SU-DHL-6 (cell line): ENCODE measurements around the gene MOB3B.

Source experiments
- H2AFZ ChIP-seq: fragments of 200-600 bp; sonication (generic); 2 replicates; pipeline ENCODE4 v1.6.1; 2014; ENCODE audit warnings: low read depth, mild to moderate bottlenecking, moderate library complexity, mixed read lengths, antibody characterized with exemption, low read length; ENCODE audit not compliant: severe bottlenecking
- H3F3A ChIP-seq: fragments of 200-600 bp; shearing (Covaris generic); 2 replicates; pipeline ENCODE4 v1.6.0; 2016; ENCODE audit warnings: antibody characterized with exemption, mild to moderate bottlenecking; ENCODE audit not compliant: insufficient read depth
- H3K27ac ChIP-seq: fragments of 200-600 bp; sonication (generic); 2 replicates; pipeline ENCODE4 v1.5.1; 2016; ENCODE audit warnings: low read depth, mild to moderate bottlenecking, low read length, moderate library complexity, mixed read lengths
- H3K27me3 ChIP-seq: fragments of 200-600 bp; sonication (generic), shearing (Covaris generic); 2 replicates; pipeline ENCODE4 v1.6.0; 2014; ENCODE audit warnings: mild to moderate bottlenecking, low read length
- H3K36me3 ChIP-seq: fragments of 200-600 bp; sonication (generic); 2 replicates; pipeline ENCODE4 v1.6.1; 2014; ENCODE audit warnings: mild to moderate bottlenecking, low read length, mixed read lengths
- H3K4me2 ChIP-seq: fragments of 300-600, 200-600 bp; shearing (Covaris generic), sonication (generic); 2 replicates; pipeline ENCODE4 v1.6.0; 2014; ENCODE audit warnings: low read length, low read depth, mild to moderate bottlenecking; ENCODE audit not compliant: poor library complexity, severe bottlenecking
- H3K4me3 ChIP-seq: fragments of 200-600 bp; sonication (generic); 2 replicates; pipeline ENCODE4 v1.5.1; 2014; ENCODE audit warnings: antibody characterized with exemption, low read length, mild to moderate bottlenecking, mixed read lengths; ENCODE audit not compliant: insufficient read depth, poor library complexity, severe bottlenecking
- H3K79me2 ChIP-seq: fragments of 200-600 bp; sonication (generic); 2 replicates; pipeline ENCODE4 v1.6.1; 2014; ENCODE audit warnings: mild to moderate bottlenecking, low read length, moderate library complexity; ENCODE audit not compliant: insufficient read depth
- H3K9ac ChIP-seq: fragments of 200-600 bp; sonication (generic); 2 replicates; pipeline ENCODE4 v1.7.0; 2014; ENCODE audit warnings: mild to moderate bottlenecking, low read length
- H3K9me2 ChIP-seq: fragments of 200-600 bp; sonication (generic); replicated peaks from 2 replicates; pipeline ENCODE4 v1.6.1; 2014; ENCODE audit warnings: low read length; ENCODE audit not compliant: insufficient read depth
- H3K9me3 ChIP-seq: fragments of 200-600 bp; sonication (generic); 2 replicates; pipeline ENCODE4 v1.6.1; 2014; ENCODE audit warnings: low read length, mixed read lengths; ENCODE audit not compliant: insufficient read depth
- H4K20me1 ChIP-seq: fragments of 200-600 bp; sonication (generic); 2 replicates; pipeline ENCODE4 v1.6.1; 2014; ENCODE audit warnings: low read depth, mild to moderate bottlenecking, antibody characterized with exemption, low read length, moderate library complexity, mixed read lengths
- CTCF ChIP-seq: fragments of 200-600 bp; sonication (generic); IDR thresholded peaks from one replicate; pipeline ENCODE4 v1.5.1; 2017; ENCODE audit warnings: antibody characterized with exemption, mild to moderate bottlenecking, low read length, moderate library complexity; ENCODE audit not compliant: insufficient read depth, poor library complexity, severe bottlenecking
- EZH2phosphoT487 ChIP-seq: fragments of 200-600 bp; sonication (generic), shearing (Covaris generic); conservative IDR thresholded peaks from 2 replicates; pipeline ENCODE4 v1.6.1; 2018; ENCODE audit warnings: mild to moderate bottlenecking, antibody characterized with exemption, low read length, moderate library complexity, mixed read lengths

Gene MOB3B

GRCh38 chr9:27520986-27521385, 8.6 kb downstream of the MOB3B start:
- Histone ChIP-seq H3K4me3 (no peak overlapping the region), H3K9me2 (no peaks in the 10 kb centered on the region), H3K9me3 (no peaks in the 10 kb centered on the region), H3K79me2 (no peaks in the 10 kb centered on the region), H2AFZ (no peak overlapping the region), H4K20me1 (no peaks in the 10 kb centered on the region), H3K27ac (no peak overlapping the region), H3F3A (no peaks in the 10 kb centered on the region), H3K9ac (no peak overlapping the region), H3K27me3 (no peaks in the 10 kb centered on the region), H3K36me3 (no peaks in the 10 kb centered on the region), H3K4me2 (no peak overlapping the region)
- no peak for TF ChIP-seq EZH2phosphoT487
- TF ChIP-seq CTCF = no peak

GRCh38 chr9:27519466-27520465, 9.8 kb downstream of the MOB3B start:
- Histone ChIP-seq H3K9me3 (no peaks in the 10 kb centered on the region), H2AFZ (no peak overlapping the region), H3K4me2 (no peak overlapping the region), H3K4me3 (no peak overlapping the region), H3K9me2 (no peaks in the 10 kb centered on the region), H3F3A (no peaks in the 10 kb centered on the region), H3K27ac (no peak overlapping the region), H3K9ac (no peak overlapping the region), H3K27me3 (no peaks in the 10 kb centered on the region), H3K36me3 (no peaks in the 10 kb centered on the region), H4K20me1 (no peaks in the 10 kb centered on the region), H3K79me2 (no peaks in the 10 kb centered on the region)
- no peak for TF ChIP-seq CTCF
- no peak for TF ChIP-seq EZH2phosphoT487

- no peak for TF ChIP-seq EZH2phosphoT487
- TF ChIP-seq CTCF = no peak
- Histone ChIP-seq H3K79me2 (no peaks in the 10 kb centered on the region), H3K27me3 (no peaks in the 10 kb centered on the region), H3F3A (no peaks in the 10 kb centered on the region), H3K9me3 (no peaks in the 10 kb centered on the region), H3K27ac (no peak overlapping the region), H2AFZ (no peak overlapping the region), H4K20me1 (no peaks in the 10 kb centered on the region), H3K4me2 (no peak overlapping the region), H3K4me3 (no peak overlapping the region), H3K9me2 (no peaks in the 10 kb centered on the region), H3K9ac (no peak overlapping the region), H3K36me3 (no peaks in the 10 kb centered on the region)
Observed at GRCh38 chr9:27518809-27519208, 10.8 kb downstream of the MOB3B start.
